ENCODE results near the gene KPNA5.
"Not testable (repeated sequence)": the region's sequence is repeated elsewhere in the genome, so short reads cannot be mapped to it uniquely, and the experiment has no call there.

Gene KPNA5

DNA sequence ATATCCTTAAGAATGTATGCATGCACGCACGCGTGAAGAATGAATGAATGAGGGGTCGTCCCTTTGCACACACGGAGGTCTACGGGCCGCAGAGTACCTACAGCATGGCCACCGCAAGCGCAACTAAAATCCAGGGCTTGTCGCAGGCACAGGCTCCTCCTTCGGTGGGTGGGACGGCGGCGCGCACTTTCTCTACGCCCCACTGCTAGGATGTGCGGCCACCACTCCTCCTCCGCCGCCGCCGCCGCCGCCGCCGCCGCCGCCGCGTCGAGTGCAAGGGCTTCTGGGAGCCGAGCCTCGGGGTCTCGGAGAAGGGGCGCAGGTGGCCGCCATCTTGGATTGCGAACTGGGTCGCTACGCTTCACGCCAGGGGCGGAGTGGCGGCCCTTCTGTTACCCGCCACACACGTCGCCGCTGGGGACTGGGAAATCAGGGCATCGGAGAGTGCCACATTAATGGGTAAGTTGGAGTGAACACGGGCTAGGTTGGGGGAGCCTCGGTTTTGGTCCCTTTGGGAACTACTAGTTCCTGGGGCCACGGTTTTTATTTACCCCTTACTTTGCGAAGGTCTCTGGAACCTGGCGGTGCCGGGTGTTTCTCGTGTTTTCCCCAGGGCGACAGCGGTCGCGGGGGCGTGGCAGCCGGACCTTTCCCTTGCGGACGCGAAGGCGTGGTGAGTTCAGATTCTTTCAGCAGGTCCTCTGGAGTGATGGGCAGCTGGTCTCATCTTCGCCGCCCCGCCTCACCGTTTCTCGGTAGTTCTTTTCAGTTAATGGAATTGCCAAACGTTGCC is at the start of gene KPNA5:
TSS of gene KPNA5 (plus strand) at position 332 of the 793 bp plus-strand sequence. CDS start at position 456, 124 bp downstream.
- peak; percentile 82 to 89 for DNase-seq (ENCODE audit: low read depth in 2 of 2)

DNA sequence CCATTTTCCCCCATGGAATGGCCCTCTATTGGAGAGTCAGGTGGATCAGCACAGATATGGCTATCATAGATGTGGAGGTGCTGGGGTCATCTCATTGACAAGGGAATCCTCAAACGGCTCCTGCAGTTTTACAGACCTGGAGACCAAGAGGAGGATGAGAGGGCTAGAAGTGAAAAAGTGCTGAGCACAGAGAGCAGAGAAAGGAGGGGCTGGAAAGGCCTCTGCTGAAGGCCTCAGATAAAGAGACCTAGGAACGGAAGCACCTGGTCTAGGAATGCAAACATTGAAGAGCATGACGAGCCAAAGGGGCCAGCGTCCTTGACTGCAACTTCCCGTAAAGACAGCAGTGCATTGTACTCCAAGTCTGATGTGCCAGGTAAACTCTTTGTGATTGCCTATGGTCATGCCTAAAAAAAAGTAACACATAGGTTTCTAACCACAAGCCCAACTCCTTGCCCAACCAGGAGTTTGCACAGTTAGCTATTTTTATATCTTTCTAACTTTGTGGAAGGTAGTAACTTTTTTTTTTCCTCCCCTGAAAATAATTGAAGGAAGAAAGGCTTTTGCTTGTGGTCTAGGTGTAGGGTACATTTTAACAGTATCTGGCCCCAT is 49.5 kb upstream of the KPNA5 start:
- no peak for DNase-seq (ENCODE audit: low read depth in 2 of 2)

DNA sequence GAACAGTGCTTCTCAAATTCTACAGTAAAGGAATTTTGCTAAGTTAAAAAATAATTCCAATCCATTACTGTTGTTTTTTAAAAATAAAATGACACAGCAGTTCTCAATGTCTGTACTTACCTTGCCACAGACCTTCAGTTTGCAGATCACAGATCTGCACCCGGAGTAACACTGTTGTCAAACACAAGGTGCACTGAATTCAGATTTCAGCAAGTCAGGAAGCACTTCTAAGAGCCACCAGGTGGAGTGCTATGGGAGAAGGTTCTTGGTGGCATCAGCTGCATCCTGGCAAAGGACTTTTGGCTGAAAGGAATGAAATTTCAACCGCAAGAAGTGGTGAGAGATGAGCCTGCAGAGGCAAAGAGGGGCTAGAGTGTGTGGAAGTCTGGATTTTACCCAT is 47.3 kb upstream of the KPNA5 start:
- DNase-seq (ENCODE audit: low read depth in 2 of 2), result no peak

DNA sequence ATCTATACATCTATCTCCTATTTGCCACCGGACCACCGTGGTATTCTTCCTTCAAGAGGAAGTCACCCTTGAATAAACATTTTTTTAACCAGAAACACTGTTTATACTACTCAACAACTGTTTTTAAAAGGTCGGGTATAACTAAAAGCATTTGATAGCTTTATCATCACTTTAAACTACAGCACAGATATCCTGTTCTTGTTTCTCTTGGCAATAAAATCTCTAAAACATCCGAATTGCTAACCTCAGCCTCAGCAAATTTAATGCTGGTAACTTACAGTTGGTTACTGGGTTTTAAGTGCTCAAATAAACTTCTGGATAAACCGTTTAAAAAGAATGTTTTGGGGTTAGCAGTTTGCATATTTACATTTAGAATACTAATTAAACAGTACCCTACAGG is 32.9 kb upstream of the KPNA5 start:
- DNase-seq (ENCODE audit: low read depth in 2 of 2), result no peak

DNA sequence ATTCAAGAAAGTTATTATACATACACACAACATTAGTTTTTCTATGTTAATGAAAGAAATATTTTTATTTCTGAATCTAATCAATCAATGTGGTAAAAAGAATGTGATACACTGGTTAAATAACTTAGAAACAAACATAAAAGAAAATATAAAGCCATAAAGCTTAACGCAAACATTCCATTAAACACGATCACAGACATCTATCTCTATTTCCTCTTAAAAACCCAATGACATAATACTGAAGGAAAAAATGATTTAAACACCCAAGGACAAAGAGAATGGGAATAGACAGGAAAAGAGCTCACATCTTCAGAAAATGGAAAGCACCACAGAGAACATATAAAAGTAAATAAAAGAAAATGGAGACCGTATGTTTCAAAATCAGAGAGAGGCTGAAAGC is 31.9 kb upstream of the KPNA5 start:
- no peak for DNase-seq (ENCODE audit: low read depth in 2 of 2)

DNA sequence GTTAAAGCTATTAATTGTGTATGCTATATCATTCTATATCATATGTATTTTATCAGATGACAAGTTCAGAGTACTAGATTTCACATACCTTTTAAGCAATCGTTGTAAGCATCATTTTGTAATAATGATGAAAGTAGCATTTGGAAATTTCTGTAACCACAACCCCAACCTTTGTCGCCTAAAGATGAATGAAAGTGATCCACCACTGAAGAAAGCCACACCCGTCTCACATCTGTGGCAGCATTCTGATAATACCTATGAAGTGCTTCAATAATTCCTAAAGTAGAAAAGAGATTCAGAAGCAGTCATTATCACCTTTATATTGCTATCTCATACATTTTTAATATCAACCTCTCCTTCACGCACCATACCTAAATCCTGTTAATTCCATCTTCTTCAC is 29.1 kb upstream of the KPNA5 start:
- no peak for DNase-seq (ENCODE audit: low read depth in 2 of 2)

DNA sequence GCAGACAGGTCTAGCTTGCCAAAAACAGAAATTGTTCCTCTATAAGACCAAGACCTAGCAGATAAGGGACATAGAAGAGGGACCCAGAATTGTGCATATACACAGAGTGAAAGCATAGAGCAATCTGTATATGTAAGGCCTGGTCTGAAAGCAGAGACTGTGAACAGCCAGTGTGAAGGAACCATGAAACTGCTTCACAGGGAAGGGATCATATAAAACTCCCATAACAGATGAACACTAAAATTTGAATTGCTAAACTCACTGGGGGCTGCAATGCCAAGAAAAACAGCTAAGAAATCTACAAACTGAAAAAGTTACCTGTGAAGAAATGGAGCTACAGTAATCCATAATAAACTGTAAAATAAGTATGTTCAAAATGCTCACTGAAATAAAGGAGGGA is 19.4 kb upstream of the KPNA5 start:
- no peak for DNase-seq (ENCODE audit: low read depth in 2 of 2)

DNA sequence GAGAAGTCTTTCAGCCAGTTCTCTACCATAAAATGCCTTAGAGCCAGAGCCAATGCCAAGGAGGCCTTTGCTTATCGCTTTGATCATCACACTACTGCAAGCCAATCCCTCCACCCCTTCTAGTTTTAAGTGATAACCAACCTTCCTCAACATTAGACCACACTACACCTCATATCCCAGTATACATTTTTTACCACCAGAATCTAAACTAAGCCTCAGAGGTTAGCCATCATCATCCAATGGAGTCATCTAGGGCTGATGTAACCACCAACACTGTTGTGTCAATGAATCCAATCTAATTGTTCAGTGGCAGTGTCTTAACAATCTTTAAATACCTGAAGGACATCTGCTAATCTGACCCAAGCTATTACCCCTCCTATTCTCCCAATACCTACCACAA is 18.8 kb upstream of the KPNA5 start:
- no peak for DNase-seq (ENCODE audit: low read depth in 2 of 2)

DNA sequence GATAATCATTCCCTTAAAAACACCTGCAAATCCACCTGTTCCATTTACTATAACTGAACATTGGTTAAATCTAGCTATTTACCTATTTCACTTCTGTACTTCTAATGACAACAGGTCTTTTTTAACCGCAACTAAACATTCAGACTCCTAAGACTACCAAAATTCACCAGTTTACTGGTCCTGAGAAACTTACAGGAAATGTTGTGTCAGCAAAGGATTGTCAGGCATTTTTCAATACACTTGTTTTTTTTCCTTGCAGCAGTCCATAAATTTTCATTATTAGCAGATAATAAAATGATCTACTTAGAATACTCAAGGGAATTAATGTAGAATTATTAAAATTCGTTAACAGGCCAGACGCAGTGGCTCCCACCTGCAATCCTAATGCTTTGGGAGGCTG is 17.7 kb upstream of the KPNA5 start:
- no peak for DNase-seq (ENCODE audit: low read depth in 2 of 2)

DNA sequence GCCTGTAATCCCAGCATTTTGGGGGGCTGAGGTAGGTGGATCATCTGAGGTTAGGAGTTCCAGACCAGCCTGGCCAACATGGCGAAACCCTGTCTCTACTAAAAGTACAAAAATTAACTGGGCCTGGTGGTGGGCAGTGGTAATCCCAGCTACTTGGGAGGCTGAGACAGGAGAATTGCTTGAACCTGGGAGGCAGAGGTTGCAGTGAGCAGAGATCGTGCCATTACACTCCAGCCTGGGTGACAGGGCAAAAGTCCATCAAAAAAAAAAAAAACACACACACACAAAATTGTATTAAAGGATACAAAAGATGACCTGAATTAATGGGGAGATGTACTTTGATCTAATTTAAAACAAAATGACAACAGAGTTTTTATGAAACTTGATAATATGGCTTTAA is 16.8 kb upstream of the KPNA5 start:
- not testable (repeated sequence) for DNase-seq (ENCODE audit: low read depth in 2 of 2)

DNA sequence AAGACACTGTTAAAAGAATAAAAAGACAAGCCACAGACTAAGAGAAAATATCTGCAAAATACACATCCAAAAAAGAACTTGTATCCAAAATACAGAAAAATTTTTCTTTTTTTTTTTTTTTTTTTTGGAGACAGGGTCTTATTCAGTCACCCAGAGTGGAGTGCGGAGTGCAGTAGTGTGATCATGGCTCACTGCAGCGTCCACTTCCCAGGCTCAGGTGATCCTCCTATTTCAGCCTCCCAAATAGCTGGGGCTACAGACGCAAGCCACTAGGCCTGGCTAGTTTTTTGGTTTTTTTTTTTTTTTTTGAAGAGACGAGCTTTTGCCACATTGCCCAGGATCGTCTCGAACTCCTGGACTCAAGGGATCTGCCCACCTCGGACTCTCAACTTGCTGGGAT is 15.5 kb upstream of the KPNA5 start:
- DNase-seq (ENCODE audit: low read depth in 2 of 2), result no peak

DNA sequence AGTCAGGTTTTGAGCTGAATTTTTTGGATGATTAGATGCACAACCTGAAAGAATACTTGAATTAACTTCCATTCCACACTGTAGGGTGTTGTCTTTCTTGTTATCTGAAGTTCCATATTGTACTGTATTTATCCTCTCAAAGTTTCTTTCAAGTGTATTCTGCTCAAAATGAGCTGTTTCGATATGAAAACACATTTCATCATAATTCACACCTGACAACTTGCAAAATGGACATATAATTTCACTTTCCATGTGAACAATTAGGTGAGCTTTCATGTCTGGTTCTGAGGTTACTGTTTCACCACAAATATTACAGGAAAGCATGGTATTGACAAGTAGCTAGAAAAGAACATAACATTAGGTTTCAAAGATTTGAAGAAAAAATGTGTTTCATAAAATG is 14.1 kb upstream of the KPNA5 start:
- no peak for DNase-seq (ENCODE audit: low read depth in 2 of 2)

DNA sequence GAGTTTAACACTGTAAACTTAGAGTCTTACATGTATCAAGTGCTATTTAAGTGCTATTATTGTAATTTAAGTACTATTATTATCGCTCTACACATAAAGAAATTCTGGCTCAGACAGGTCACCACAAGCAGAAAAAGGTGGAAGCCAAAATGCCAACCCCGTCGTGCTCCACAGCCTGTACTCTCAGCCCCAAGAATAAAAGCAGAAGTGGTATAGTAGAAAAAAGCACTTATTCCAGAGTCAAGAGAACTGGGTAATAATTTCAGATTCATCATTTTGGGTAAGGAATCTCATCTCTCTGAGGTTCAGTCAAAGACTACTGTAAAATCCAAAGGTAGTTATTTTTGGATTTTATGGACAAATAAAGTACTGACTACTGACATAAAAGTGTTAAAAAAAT is 13.4 kb upstream of the KPNA5 start:
- no peak for DNase-seq (ENCODE audit: low read depth in 2 of 2)

DNA sequence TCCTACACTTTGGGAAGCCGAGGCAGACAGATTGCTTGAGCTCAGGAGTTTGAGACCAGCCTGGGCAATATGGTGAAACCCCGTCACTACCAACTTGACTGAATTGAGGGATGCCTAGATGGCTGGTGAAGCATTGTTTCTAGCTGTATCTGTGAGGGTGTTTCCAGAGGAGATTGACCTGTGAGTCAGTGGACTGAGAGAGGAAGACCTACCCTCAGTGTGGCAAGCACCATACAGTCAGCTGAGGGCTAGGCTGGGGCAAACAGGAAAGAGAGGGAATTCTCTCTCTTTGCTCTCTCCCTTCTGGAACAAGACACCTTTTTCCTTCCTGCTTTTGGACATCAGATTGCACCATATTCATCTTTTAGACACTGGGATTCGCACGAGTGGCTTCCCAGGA is 8.7 kb upstream of the KPNA5 start:
- no peak for DNase-seq (ENCODE audit: low read depth in 2 of 2)

DNA sequence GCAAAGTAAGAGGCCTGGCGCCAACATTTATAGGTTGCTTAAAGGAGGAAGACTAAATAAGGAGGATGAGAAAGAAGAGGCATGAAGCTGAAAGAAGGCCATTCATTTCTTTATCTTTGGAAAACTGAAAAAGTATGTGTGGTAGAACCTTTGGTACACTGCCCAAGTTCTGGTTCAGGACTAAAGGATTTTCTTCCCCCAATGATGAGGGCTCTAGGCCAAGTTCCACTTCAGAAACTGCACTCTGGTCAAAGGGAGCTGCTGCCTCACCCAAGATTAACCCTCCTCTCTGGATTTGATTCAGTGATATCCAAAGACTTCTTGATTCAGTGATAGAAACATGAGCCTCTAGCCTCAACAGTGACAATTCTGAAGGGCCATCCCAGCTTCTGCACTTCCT is 5.0 kb upstream of the KPNA5 start:
- no peak for DNase-seq (ENCODE audit: low read depth in 2 of 2)

DNA sequence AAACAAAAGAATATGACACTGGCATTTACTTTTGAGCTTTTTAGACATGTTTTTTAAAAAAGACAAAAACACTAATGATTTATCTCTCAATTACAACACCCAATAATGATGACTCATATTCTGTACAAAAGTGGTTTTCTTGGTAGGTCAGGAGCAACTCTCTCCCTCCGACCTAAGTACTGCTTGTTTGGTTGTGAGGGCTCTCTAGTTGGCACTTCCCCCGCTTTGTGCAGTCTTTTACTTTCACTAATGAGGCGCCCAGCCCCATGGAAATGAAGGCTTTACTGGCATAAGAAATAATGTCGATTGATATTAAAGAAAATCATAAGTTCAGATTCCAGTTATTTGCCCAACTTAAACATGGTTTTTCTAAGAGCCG is 1.3 kb downstream of the KPNA5 start:
- peak in 1 of 2 donors; percentile 5 for DNase-seq (ENCODE audit: low read depth in 2 of 2)

DNA sequence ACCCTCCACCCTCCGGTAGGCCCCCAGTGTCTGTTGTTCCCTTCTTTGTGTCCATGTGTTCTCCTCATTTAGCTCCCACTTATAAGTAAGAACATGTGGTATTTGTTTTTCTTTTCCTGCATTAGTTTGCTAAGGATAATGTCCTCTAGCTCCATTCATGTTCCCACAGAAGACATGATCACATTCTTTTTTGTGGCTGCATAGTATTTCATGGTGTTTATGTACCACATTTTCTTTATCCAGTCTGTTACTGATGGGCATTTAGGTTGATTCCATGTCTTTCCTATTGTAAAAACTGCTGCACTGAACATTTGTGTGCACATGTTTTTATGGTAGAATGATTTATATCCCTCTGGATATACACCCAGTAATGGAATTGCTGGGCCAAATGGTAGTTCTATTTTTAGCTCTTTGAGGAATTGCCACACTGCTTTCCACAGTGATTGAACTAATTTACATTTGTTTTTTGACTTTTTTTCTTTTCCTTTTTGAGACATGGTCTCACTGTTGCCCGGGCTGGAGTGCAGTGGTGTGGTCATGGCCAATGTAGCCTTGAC is 4.5 kb downstream of the KPNA5 start:
- DNase-seq (ENCODE audit: low read depth in 2 of 2), result no peak

DNA sequence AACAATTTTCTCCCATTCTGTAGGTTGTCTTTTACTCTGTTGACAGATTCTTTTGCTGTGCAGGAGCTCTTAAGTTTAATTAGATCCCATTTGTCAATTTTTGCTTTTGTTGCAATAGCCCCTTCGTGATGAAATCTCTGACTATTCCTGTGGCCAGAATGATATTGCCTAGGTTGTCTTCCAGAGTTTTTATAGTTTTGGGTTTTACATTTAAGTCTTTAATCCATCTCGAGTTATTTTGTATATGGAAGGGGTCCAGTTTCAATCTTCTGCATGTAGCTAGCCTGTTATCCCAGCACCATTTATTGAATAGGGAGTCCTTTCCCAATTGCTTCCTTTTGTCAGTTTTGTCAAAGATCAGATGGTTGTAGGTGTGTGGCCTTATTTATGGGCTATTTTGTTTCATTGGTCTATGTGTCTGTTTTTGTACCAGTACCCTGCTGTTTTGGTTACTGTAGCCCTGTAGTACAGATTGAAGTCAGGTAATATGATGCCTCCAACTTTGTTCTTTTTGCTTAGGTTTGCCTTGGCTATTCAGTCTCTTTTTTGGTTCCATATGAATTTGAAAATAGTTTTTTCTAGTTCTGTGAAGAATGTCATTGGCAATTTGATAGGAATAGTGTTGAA is 5.6 kb downstream of the KPNA5 start:
- not testable (repeated sequence) for DNase-seq (ENCODE audit: low read depth in 2 of 2)

DNA sequence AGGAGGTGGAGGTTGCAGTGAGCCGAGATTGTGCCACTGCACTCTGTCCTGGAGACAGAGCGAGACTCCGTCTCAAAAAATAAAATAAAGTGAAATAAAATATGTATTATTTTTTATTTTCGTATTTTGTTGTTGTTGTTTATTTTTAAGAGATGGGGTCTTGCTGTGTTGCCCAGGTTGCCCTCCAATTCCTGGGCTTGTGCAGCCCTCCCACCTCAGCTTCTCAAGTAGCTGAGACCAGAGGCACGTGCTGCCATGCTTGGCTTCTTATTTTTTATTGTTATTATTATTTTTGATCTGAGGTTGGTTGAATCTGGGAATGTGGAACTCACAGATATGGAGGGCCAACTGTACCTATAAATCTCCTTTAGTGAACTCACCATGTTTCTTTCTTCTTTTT is 10.1 kb downstream of the KPNA5 start:
- no peak for DNase-seq (ENCODE audit: low read depth in 2 of 2)

DNA sequence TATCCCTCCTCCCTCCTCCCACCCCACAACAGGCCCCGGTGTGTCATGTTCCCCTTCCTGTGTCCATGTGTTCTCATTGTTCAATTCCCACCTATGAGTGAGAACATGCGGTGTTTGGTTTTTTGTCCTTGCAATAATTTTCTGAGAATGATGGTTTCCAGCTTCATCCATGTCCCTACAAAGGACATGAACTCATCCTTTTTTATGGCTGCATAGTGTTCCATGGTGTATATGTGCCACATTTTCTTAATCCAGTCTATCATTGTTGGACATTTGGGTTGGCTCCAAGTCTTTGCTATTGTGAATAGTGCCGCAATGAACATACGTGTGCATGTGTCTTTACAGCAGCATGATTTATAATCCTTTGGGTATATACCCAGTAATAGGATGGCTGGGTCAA is 11.9 kb downstream of the KPNA5 start:
- not testable (repeated sequence) for DNase-seq (ENCODE audit: low read depth in 2 of 2)

DNA sequence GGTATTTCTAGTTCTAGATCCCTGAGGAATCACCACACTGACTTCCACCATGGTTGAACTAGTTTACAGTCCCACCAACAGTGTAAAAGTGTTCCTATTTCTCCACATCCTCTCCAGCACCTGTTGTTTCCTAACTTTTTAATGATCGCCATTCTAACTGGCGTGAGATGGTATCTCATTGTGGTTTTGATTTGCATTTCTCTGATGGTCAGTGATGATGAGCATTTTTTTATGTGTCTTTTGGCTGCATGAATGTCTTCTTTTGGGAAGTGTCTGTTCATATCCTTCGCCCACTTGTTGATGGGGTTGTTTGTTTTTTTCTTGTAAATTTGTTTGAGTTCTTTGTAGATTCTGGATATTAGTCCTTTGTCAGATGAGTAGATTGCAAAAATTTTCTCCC is 12.3 kb downstream of the KPNA5 start:
- not testable (repeated sequence) for DNase-seq (ENCODE audit: low read depth in 2 of 2)

DNA sequence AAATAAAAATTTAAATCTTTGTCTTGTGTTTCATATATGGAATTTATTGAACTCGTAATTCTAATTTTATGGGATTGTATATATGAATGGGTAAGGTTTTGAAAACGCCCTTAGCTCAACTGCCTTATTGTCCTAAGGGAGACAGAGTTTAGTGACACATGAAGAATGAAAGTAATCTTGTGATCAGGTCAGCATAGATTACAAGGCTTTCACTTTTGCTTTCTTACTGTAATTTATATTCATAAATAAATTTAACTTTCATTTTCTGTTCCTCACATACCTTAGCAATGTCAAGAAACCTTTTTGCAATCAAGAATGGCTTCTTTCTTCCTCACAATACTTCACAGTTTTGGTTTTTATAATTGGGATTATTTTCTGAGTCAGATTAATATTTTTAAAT is 14.4 kb downstream of the KPNA5 start:
- DNase-seq (ENCODE audit: low read depth in 2 of 2), result no peak

DNA sequence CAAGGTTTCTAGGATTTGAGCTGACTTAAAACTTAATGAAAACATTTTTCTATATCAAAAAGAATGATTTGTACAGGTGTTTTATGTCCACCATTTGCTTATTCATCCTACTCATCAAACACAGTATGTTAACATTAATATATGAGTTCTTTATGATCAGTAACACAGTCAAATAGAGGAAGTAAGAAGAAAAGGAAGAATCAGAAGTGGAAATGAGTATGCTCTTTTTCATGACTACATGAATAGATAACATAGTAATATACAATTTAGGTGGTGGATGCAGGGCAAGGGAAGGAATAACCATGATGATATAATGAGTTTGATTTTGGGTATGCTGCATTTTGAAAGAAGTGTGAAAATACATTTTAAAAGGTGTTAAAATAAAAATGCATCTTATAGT is 16.5 kb downstream of the KPNA5 start:
- no peak for DNase-seq (ENCODE audit: low read depth in 2 of 2)

Measured in activated CD4-positive, alpha-beta T cell treated with anti-CD3 and anti-CD28 coated beads for 24 hours (primary cell).